Lung (tissue), 12 donors: ENCODE data around the gene SERP2. TPM values are rescaled to one million over a fixed set of nuclear protein-coding genes. Genes with fewer than 3 reads are reported as not detected.
A peak's percentile ranks its signal among the peaks of the same experiment; 100 is the strongest.

Experiments used
- ATAC-seq: fragments of 200-7000 bp; cut with Tn5 transposase; one replicate; pipeline ENCODE4 v1.9.1; 2020; ENCODE audit warnings: moderate number of reproducible peaks; ENCODE audit not compliant: insufficient read depth, low FRiP score
- DNase-seq, 3 donors: peaks; one replicate each; pipeline ENCODE4 v3.0.0-alpha.2; 2013 to 2017
- H3K27ac ChIP-seq, 2 donors: one replicate each; pipeline ENCODE4 v1.5.1; 2013; ENCODE audit warnings: mild to moderate bottlenecking in 2 of 2, moderate library complexity in 2 of 2, control low read depth in 1 of 2, inconsistent platforms in 1 of 2, low read depth in 1 of 2, low read length in 1 of 2
- H3K27me3 ChIP-seq, 3 donors: one replicate each; pipeline ENCODE4 v1.5.1; 2013; ENCODE audit warnings: low read length in 2 of 3; ENCODE audit not compliant: control insufficient read depth in 3 of 3, insufficient read depth in 3 of 3
- H3K36me3 ChIP-seq, 4 donors: one replicate each; pipeline ENCODE4 v1.5.1; 2013; ENCODE audit warnings: low read length in 4 of 4, mild to moderate bottlenecking in 1 of 4, moderate library complexity in 1 of 4; ENCODE audit not compliant: control insufficient read depth in 4 of 4, insufficient read depth in 4 of 4
- H3K4me1 ChIP-seq, 5 donors: one replicate each; pipeline ENCODE4 v1.5.1; 2013; ENCODE audit warnings: low read length in 5 of 5, mild to moderate bottlenecking in 2 of 5, moderate library complexity in 1 of 5; ENCODE audit not compliant: control insufficient read depth in 5 of 5, insufficient read depth in 5 of 5
- H3K4me3 ChIP-seq: one replicate; pipeline ENCODE4 v1.5.1; 2013; ENCODE audit warnings: mild to moderate bottlenecking, control low read depth, moderate library complexity
- H3K9ac ChIP-seq, 2 donors: one replicate each; pipeline ENCODE4 v1.5.1; 2013; ENCODE audit warnings: low read length in 2 of 2, control low read depth in 1 of 2; ENCODE audit not compliant: insufficient read depth in 1 of 2
- H3K9me3 ChIP-seq, 4 donors: one replicate each; pipeline ENCODE4 v1.5.1; 2013; ENCODE audit warnings: low read length in 3 of 4, mild to moderate bottlenecking in 1 of 4, moderate library complexity in 1 of 4; ENCODE audit not compliant: control insufficient read depth in 4 of 4, insufficient read depth in 3 of 4
- WGBS, 2 donors: extraction: QIAGEN DNeasy Blood & Tissue Kit; methylation state at CpG; one replicate each; pipeline ENCODE4 v1.1.7; 2013; 5-methylcytosine and 5-hydroxymethylcytosine counted together
- polyA plus RNA-seq, 2 donors: library from polyadenylated mRNA; stranded (reverse); fragments of 200-250 nt; gene quantifications; one replicate each; pipeline ENCODE4 v1.2.1, GENCODE V29; 2013
- total RNA-seq, 2 donors: library from RNA; depleted of rRNA in 1 of 2; stranded (reverse); fragments of >200 nt in 1 of 2; gene quantifications; one replicate each; pipeline ENCODE4 v1.2.1, GENCODE V29; 2014 to 2021
- TF ChIP-seq, protein P1 (sequence below): IDR thresholded peaks from 2 replicates; pipeline ENCODE4 v1.5.1; 2012; ENCODE audit warnings: mild to moderate bottlenecking; ENCODE audit errors: control extremely low read depth, extremely low read depth
- donor health status: control.
- donor health status: control.
- donor health status: Bipolar disorder and iron deficiency.
- donor health status: healthy.
- donor health status: DM: yes; HTN: yes; CAD: no.

SERP2 gene
- total and polyA plus RNA-seq, 4 donors = 4.2 to 6.9 (median 5.9) TPM

GRCh38 chr13:44342741-44343140 lies 30.9 kb upstream of the SERP2 start:
- no peak for ATAC-seq
- H3K9me3 ChIP-seq = no peaks in the 10 kb centered on the region
- TF ChIP-seq, protein P1, sequence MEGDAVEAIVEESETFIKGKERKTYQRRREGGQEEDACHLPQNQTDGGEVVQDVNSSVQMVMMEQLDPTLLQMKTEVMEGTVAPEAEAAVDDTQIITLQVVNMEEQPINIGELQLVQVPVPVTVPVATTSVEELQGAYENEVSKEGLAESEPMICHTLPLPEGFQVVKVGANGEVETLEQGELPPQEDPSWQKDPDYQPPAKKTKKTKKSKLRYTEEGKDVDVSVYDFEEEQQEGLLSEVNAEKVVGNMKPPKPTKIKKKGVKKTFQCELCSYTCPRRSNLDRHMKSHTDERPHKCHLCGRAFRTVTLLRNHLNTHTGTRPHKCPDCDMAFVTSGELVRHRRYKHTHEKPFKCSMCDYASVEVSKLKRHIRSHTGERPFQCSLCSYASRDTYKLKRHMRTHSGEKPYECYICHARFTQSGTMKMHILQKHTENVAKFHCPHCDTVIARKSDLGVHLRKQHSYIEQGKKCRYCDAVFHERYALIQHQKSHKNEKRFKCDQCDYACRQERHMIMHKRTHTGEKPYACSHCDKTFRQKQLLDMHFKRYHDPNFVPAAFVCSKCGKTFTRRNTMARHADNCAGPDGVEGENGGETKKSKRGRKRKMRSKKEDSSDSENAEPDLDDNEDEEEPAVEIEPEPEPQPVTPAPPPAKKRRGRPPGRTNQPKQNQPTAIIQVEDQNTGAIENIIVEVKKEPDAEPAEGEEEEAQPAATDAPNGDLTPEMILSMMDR = no peak

GRCh38 chr13:44346534-44346933 lies 27.1 kb upstream of the SERP2 start:
- Histone ChIP-seq H3K9ac (no peak overlapping the region), H3K4me3 (no peak overlapping the region), H3K4me1 (peaks cover 0 to 3% (median 3%) of the 10 kb centered on the region in 5 donors), H3K9me3 (no peaks in the 10 kb centered on the region), H3K36me3 (no peaks in the 10 kb centered on the region), H3K27me3 (no peaks in the 10 kb centered on the region), H3K27ac (no peak overlapping the region)
- DNase-seq (no peak), ATAC-seq (no peak)
- TF ChIP-seq, protein P1 = no peak

More at GRCh38 chr13:44342741-44343140, 30.9 kb upstream of the SERP2 start:
- H3K9ac ChIP-seq = no peak overlapping the region
- H3K27ac ChIP-seq = no peak overlapping the region
- no peaks in the 10 kb centered on the region for H3K4me1 ChIP-seq
- H3K27me3 ChIP-seq = no peaks in the 10 kb centered on the region
- WGBS, 2 donors = 96 to 97% methylated on average over 1 of the region's 1 CpG
- no peaks in the 10 kb centered on the region for H3K36me3 ChIP-seq
- DNase-seq = no peak
- no peak overlapping the region for H3K4me3 ChIP-seq

DNA sequence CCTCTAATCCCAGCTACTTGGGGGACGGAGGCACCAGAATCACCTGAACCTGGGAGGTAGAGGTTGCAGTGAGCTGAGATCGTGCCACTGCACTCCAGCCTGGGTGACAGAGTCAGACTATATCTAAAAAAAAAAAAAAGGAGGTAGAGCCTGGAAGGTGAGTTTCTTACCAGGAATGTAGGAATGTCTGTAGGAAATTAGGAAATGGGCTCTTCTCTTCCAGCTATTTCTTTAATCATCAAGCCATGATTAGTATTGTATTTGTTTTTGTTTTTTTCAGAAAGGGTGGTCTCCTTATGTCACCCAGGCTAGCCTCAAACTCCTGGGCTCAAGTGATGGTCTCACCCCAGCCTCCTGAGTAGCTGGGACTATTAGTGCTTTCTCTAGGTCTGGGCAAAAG lies 26.3 kb upstream of the SERP2 start:
- Histone ChIP-seq H3K9ac (no peak overlapping the region), H3K27ac (no peak overlapping the region), H3K4me3 (no peak overlapping the region), H3K27me3 (no peaks in the 10 kb centered on the region), H3K4me1 (peaks cover 0 to 3% (median 3%) of the 10 kb centered on the region in 5 donors), H3K9me3 (no peaks in the 10 kb centered on the region), H3K36me3 (no peaks in the 10 kb centered on the region)
- DNase-seq (no peak), ATAC-seq (no peak)
- TF ChIP-seq, protein P1 = no peak
- WGBS, 2 donors = 92 to 96% methylated on average over 2 of the region's 2 CpGs

DNA sequence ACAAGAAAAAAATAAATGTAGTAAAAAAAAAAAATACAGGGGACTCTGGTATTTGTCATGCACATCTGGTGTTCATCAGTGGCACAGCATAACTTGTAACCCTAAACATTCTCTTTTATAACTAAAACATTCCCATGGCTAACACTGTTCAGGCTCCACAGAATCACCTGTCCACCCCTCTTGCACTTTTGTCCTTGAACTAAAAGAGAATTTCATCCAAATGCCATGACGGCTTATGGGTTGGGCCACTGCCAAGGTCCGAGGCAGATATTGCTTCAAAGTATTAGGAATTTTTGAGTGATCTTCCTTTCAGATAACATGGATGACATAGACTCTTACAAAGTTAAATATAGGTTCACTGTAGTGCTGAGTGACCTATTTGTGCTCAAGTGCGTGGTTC lies 25.7 kb upstream of the SERP2 start:
- H3K36me3 ChIP-seq = no peaks in the 10 kb centered on the region
- no peak overlapping the region for H3K4me3 ChIP-seq
- WGBS, 2 donors = 67 to 83% methylated on average over 3 of the region's 3 CpGs
- H3K4me1 ChIP-seq = peaks cover 0 to 3% (median 3%) of the 10 kb centered on the region in 5 donors
- no peak overlapping the region for H3K27ac ChIP-seq
- no peaks in the 10 kb centered on the region for H3K27me3 ChIP-seq
- no peak for ATAC-seq
- TF ChIP-seq, protein P1 = no peak
- no peak overlapping the region for H3K9ac ChIP-seq
- H3K9me3 ChIP-seq = no peaks in the 10 kb centered on the region
- DNase-seq = peak; percentile 34 to 64 (median 45)
